Glutamatergic neuron (in vitro differentiated cells): Measurements from ENCODE around the gene PDE2A. TPM values are rescaled to one million over a fixed set of nuclear protein-coding genes. Genes with fewer than 3 reads are reported as not detected.

Experiments used
- DNase-seq: peaks from one replicate; pipeline ENCODE4 v3.0.0; 2022
- H3K27ac Mint-ChIP-seq: one replicate; pipeline ENCODE4 v1.8.0; 2020; ENCODE audit warnings: mild to moderate bottlenecking, mixed read lengths, inconsistent platforms; ENCODE audit not compliant: unreplicated experiment
- H3K27me3 Mint-ChIP-seq: one replicate; pipeline ENCODE4 v1.8.0; 2020; ENCODE audit warnings: mild to moderate bottlenecking, moderate library complexity, mixed read lengths, inconsistent platforms; ENCODE audit not compliant: unreplicated experiment
- H3K36me3 Mint-ChIP-seq: one replicate; pipeline ENCODE4 v1.8.0; 2020; ENCODE audit warnings: mild to moderate bottlenecking, mixed read lengths, inconsistent platforms; ENCODE audit not compliant: unreplicated experiment
- H3K4me1 Mint-ChIP-seq: one replicate; pipeline ENCODE4 v1.8.0; 2020; ENCODE audit warnings: mild to moderate bottlenecking, low read depth, mixed read lengths, inconsistent platforms; ENCODE audit not compliant: unreplicated experiment
- H3K4me3 Mint-ChIP-seq: one replicate; pipeline ENCODE4 v1.8.0; 2020; ENCODE audit warnings: mild to moderate bottlenecking, mixed read lengths, inconsistent platforms; ENCODE audit not compliant: unreplicated experiment
- H3K9me3 Mint-ChIP-seq: one replicate; pipeline ENCODE4 v1.8.0; 2020; ENCODE audit warnings: mild to moderate bottlenecking, moderate library complexity, mixed read lengths, inconsistent platforms; ENCODE audit not compliant: unreplicated experiment
- total RNA-seq: library from RNA; stranded (reverse); fragmentation: NEBNext Ultra II Directional; extraction: Animal tissue kit (Norgen Biotek cat#: 25700); gene quantifications from one replicate; pipeline ENCODE4 v1.2.1, GENCODE V29; 2021; ENCODE audit not compliant: unreplicated experiment
- TF ChIP-seq, protein P1 (sequence below): fragments of 200-600 bp; sonication (generic); IDR thresholded peaks from one replicate; pipeline ENCODE4 v1.5.0; 2021; ENCODE audit not compliant: partially characterized antibody, unreplicated experiment

PDE2A gene
- total RNA-seq, 1 donor from 2014 or later = 16.9 TPM

- Mint-ChIP-seq H3K27ac (no peak overlapping the region), H3K36me3 (peaks cover 4% of the 10 kb centered on the region), H3K4me1 (no peaks in the 10 kb centered on the region), H3K27me3 (peaks cover 14% of the 10 kb centered on the region), H3K4me3 (no peak overlapping the region), H3K9me3 (peaks cover 1% of the 10 kb centered on the region)
- DNase-seq = no peak
- TF ChIP-seq, protein P1, sequence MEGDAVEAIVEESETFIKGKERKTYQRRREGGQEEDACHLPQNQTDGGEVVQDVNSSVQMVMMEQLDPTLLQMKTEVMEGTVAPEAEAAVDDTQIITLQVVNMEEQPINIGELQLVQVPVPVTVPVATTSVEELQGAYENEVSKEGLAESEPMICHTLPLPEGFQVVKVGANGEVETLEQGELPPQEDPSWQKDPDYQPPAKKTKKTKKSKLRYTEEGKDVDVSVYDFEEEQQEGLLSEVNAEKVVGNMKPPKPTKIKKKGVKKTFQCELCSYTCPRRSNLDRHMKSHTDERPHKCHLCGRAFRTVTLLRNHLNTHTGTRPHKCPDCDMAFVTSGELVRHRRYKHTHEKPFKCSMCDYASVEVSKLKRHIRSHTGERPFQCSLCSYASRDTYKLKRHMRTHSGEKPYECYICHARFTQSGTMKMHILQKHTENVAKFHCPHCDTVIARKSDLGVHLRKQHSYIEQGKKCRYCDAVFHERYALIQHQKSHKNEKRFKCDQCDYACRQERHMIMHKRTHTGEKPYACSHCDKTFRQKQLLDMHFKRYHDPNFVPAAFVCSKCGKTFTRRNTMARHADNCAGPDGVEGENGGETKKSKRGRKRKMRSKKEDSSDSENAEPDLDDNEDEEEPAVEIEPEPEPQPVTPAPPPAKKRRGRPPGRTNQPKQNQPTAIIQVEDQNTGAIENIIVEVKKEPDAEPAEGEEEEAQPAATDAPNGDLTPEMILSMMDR = no peak
These were observed 93.6 kb downstream of the PDE2A start for GRCh38 chr11:72580642-72580950.

- Mint-ChIP-seq H3K4me1 (peaks cover 4% of the 10 kb centered on the region), H3K27ac (no peak overlapping the region), H3K36me3 (peaks cover 4% of the 10 kb centered on the region), H3K4me3 (no peak overlapping the region), H3K9me3 (peaks cover 1% of the 10 kb centered on the region), H3K27me3 (peaks cover 11% of the 10 kb centered on the region)
- no peak for DNase-seq
- TF ChIP-seq, protein P1 = no peak
These were observed 94.2 kb downstream of the PDE2A start for GRCh38 chr11:72579816-72580641.

GRCh38 chr11:72578991-72579815, 95.0 kb downstream of the PDE2A start:
- H3K36me3 Mint-ChIP-seq = peaks cover 4% of the 10 kb centered on the region
- TF ChIP-seq, protein P1 = no peak
- no peak overlapping the region for H3K27ac Mint-ChIP-seq
- peaks cover 6% of the 10 kb centered on the region for H3K27me3 Mint-ChIP-seq
- peaks cover 12% of the 10 kb centered on the region for H3K4me1 Mint-ChIP-seq
- no peak for DNase-seq
- peaks cover 1% of the 10 kb centered on the region for H3K9me3 Mint-ChIP-seq
- no peak overlapping the region for H3K4me3 Mint-ChIP-seq

DNA sequence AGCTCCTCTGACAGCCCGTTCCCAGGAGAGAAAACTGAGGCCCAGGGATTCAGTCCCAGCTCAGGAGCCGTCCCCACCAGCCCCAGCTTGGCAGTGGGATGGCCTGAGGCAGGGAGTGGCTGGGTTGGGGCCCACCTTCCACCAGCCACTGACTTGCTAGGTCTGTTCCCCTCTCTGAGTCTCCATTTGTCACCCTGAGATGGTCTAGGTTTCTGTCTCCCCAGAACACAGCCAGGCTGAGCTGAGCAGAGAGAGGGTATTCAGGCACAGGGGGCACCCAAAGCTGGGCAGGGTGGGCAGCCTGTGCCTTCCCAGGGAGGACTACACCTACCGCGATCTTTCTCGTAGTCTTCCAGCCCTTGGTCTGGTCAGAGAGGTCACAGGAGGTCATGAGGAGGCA, 95.7 kb downstream of the PDE2A start:
- Mint-ChIP-seq H3K9me3 (no peaks in the 10 kb centered on the region), H3K4me1 (peaks cover 14% of the 10 kb centered on the region)

More for the DNA sequence above, 95.7 kb downstream of the PDE2A start:
- TF ChIP-seq, protein P1 = no peak
- DNase-seq = no peak
- Mint-ChIP-seq H3K27me3 (peaks cover 6% of the 10 kb centered on the region), H3K27ac (no peak overlapping the region), H3K4me3 (no peak overlapping the region), H3K36me3 (peaks cover under 1% of the 10 kb centered on the region)
